OCI-LY1 (cell line): ENCODE measurements around the gene TXNRD1.

Experiments used
- H2AFZ ChIP-seq: fragments of 200-600 bp; sonication (generic), shearing (Covaris generic); 2 replicates; pipeline ENCODE4 v1.6.0; 2014; ENCODE audit warnings: antibody characterized with exemption, mild to moderate bottlenecking, low read length
- H3F3A ChIP-seq: fragments of 200-600 bp; sonication (generic), shearing (Covaris generic); 2 replicates; pipeline ENCODE4 v1.6.0; 2014; ENCODE audit warnings: mild to moderate bottlenecking, antibody characterized with exemption, low read length, moderate library complexity; ENCODE audit not compliant: insufficient read depth
- H3K27ac ChIP-seq: fragments of 200-600 bp; sonication (generic); 2 replicates; pipeline ENCODE4 v1.5.1; 2014; ENCODE audit warnings: low read length, mixed run types, mild to moderate bottlenecking, low read depth; ENCODE audit not compliant: poor library complexity, severe bottlenecking
- H3K27me3 ChIP-seq: fragments of 200-600 bp; sonication (generic); 2 replicates; pipeline ENCODE4 v1.6.0; 2014; ENCODE audit warnings: antibody characterized with exemption, mild to moderate bottlenecking, low read length, moderate library complexity; ENCODE audit not compliant: insufficient read depth
- H3K36me3 ChIP-seq: fragments of 200-600 bp; sonication (generic); 2 replicates; pipeline ENCODE4 v1.6.1; 2014; ENCODE audit warnings: mild to moderate bottlenecking, antibody characterized with exemption, low read length, moderate library complexity, mixed read lengths; ENCODE audit not compliant: insufficient read depth
- H3K4me1 ChIP-seq: fragments of 200-600 bp; sonication (generic); 2 replicates; pipeline ENCODE4 v1.5.1; 2014; ENCODE audit warnings: mild to moderate bottlenecking, low read length, moderate library complexity; ENCODE audit not compliant: insufficient read depth, severe bottlenecking
- H3K4me2 ChIP-seq: fragments of 200-600 bp; sonication (generic), shearing (Covaris generic); 2 replicates; pipeline ENCODE4 v1.6.1; 2014; ENCODE audit warnings: low read length
- H3K4me3 ChIP-seq: fragments of 200-600 bp; sonication (generic); 2 replicates; pipeline ENCODE4 v1.5.1; 2014; ENCODE audit warnings: low read length, low read depth, mild to moderate bottlenecking, mixed read lengths; ENCODE audit not compliant: poor library complexity, severe bottlenecking
- H3K79me2 ChIP-seq: fragments of 200-600 bp; shearing (Covaris generic); 2 replicates; pipeline ENCODE4 v1.6.1; 2016; ENCODE audit warnings: mixed run types, low read length, mixed read lengths; ENCODE audit not compliant: insufficient read depth
- H3K9ac ChIP-seq: fragments of 200-600 bp; sonication (generic), shearing (Covaris generic); 2 replicates; pipeline ENCODE4 v1.6.1; 2014; ENCODE audit warnings: mild to moderate bottlenecking, low read length, mixed read lengths
- H3K9me2 ChIP-seq: fragments of 200-600 bp; sonication (generic), shearing (Covaris generic); 2 replicates; pipeline ENCODE4 v1.6.1; 2014; ENCODE audit warnings: low read depth, mild to moderate bottlenecking, low read length, mixed read lengths
- H3K9me3 ChIP-seq: fragments of 200-600 bp; shearing (Covaris generic); 2 replicates; pipeline ENCODE4 v1.6.1; 2014; ENCODE audit warnings: low read length, mixed read lengths
- H4K20me1 ChIP-seq: fragments of 200-600 bp; sonication (generic), shearing (Covaris generic); 2 replicates; pipeline ENCODE4 v1.6.0; 2016; ENCODE audit warnings: mild to moderate bottlenecking, low read length; ENCODE audit not compliant: insufficient read depth
- EZH2 ChIP-seq: fragments of 200-600 bp; sonication (generic), shearing (Covaris generic); IDR thresholded peaks from 2 replicates; pipeline ENCODE4 v1.8.0; 2017; ENCODE audit warnings: borderline replicate concordance, mixed run types, mild to moderate bottlenecking, antibody characterized with exemption, low read length, moderate library complexity, mixed read lengths
- TF ChIP-seq, protein P1 (sequence below): fragments of 200-600 bp; sonication (generic), shearing (Covaris generic); IDR thresholded peaks from 2 replicates; pipeline ENCODE4 v1.5.1; 2017; ENCODE audit warnings: mild to moderate bottlenecking, antibody characterized with exemption, low read length, moderate library complexity, mixed read lengths

Gene TXNRD1

DNA sequence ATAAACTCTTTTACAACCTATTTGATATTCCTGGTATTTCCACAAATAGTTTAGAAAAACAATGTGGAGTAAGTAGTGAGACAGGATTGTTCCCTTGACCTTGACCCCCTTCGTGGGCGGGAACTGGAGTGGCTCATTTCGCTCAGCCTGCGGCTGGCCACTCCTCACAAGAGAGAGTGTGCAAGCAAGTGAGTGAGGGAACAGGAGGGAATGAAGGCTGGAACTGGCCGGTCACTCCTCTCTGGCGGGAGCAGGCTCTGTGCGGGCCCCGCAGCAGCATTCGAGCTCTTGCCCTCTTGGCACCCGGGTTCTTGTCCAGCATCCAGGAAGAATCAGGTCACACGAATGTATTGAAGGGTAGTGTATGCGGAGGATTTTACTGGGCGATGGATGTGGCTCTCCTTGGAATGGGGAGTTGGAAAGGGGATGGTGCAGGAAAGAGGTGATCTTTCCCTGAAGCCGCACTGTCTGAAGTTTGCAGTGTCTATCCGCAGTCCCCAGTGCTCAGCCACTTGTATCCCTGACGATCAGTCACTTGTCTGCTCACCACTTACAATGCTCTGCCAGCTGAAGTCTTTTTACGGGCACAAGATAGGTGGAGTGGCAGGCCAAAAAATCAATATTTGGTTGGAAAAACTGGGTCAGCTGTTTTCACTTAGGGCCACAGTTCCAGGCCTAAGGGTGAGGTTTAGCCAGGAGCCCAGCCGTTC, 28.0 kb upstream of the TXNRD1 start:
- Histone ChIP-seq H2AFZ (no peak overlapping the region), H3K27ac (no peak overlapping the region), H3F3A (no peaks in the 10 kb centered on the region), H3K27me3 (no peaks in the 10 kb centered on the region), H3K79me2 (no peaks in the 10 kb centered on the region), H3K36me3 (no peaks in the 10 kb centered on the region), H3K9ac (no peak overlapping the region), H3K9me2 (no peaks in the 10 kb centered on the region), H3K4me1 (no peaks in the 10 kb centered on the region), H4K20me1 (no peaks in the 10 kb centered on the region), H3K9me3 (no peaks in the 10 kb centered on the region), H3K4me3 (no peak overlapping the region), H3K4me2 (no peak overlapping the region)
- no peak for TF ChIP-seq EZH2

- H3K9me2 ChIP-seq, result no peaks in the 10 kb centered on the region
- no peaks in the 10 kb centered on the region for H3F3A ChIP-seq
- TF ChIP-seq, protein P1, sequence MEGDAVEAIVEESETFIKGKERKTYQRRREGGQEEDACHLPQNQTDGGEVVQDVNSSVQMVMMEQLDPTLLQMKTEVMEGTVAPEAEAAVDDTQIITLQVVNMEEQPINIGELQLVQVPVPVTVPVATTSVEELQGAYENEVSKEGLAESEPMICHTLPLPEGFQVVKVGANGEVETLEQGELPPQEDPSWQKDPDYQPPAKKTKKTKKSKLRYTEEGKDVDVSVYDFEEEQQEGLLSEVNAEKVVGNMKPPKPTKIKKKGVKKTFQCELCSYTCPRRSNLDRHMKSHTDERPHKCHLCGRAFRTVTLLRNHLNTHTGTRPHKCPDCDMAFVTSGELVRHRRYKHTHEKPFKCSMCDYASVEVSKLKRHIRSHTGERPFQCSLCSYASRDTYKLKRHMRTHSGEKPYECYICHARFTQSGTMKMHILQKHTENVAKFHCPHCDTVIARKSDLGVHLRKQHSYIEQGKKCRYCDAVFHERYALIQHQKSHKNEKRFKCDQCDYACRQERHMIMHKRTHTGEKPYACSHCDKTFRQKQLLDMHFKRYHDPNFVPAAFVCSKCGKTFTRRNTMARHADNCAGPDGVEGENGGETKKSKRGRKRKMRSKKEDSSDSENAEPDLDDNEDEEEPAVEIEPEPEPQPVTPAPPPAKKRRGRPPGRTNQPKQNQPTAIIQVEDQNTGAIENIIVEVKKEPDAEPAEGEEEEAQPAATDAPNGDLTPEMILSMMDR, result no peak
- TF ChIP-seq EZH2, result no peak
These were observed 27.0 kb upstream of the TXNRD1 start for GRCh38 chr12:104188534-104188933.

GRCh38 chr12:104189915-104190555, 25.5 kb upstream of the TXNRD1 start:
- Histone ChIP-seq H3K27ac (no peak overlapping the region), H3K36me3 (no peaks in the 10 kb centered on the region), H3K9me3 (no peaks in the 10 kb centered on the region), H3K79me2 (no peaks in the 10 kb centered on the region), H3K4me2 (no peak overlapping the region), H3F3A (no peaks in the 10 kb centered on the region), H3K4me1 (no peaks in the 10 kb centered on the region), H2AFZ (no peak overlapping the region), H4K20me1 (no peaks in the 10 kb centered on the region), H3K9me2 (no peaks in the 10 kb centered on the region), H3K27me3 (no peaks in the 10 kb centered on the region), H3K4me3 (no peak overlapping the region), H3K9ac (no peak overlapping the region)
- TF ChIP-seq EZH2, result no peak
- TF ChIP-seq, protein P1, result no peak

More at GRCh38 chr12:104188534-104188933, 27.0 kb upstream of the TXNRD1 start:
- Histone ChIP-seq H3K27me3 (no peaks in the 10 kb centered on the region), H3K79me2 (no peaks in the 10 kb centered on the region), H3K4me1 (no peaks in the 10 kb centered on the region), H3K4me3 (no peak overlapping the region), H3K4me2 (no peak overlapping the region), H3K36me3 (no peaks in the 10 kb centered on the region), H3K9ac (no peak overlapping the region), H2AFZ (no peak overlapping the region), H3K27ac (no peak overlapping the region), H4K20me1 (no peaks in the 10 kb centered on the region), H3K9me3 (no peaks in the 10 kb centered on the region)
